NCI-H510A treated with DMSO at 0.1 percent for 48 hours (cell line): ENCODE measurements around the gene PHB1.
"Not testable (repeated sequence)": the region's sequence is repeated elsewhere in the genome, so short reads cannot be mapped to it uniquely, and the experiment has no call there.

ENCODE experiments used
- DNase-seq: peaks from one replicate; lab custom pipeline; 2025; lab: John Stamatoyannopoulos, UW

The PHB1 gene

GRCh38 chr17:49439673-49440571 is 25.2 kb upstream of the PHB1 start:
- DNase-seq: no peak

GRCh38 chr17:49439305-49439672 is 24.6 kb upstream of the PHB1 start:
- no peak for DNase-seq

GRCh38 chr17:49438436-49439278 is 24.0 kb upstream of the PHB1 start:
- no peak for DNase-seq

GRCh38 chr17:49437696-49438435 is 23.2 kb upstream of the PHB1 start:
- no peak for DNase-seq

- DNase-seq: no peak
Observed at GRCh38 chr17:49436174-49436573, 21.5 kb upstream of the PHB1 start.

GRCh38 chr17:49435671-49436029 is 21.0 kb upstream of the PHB1 start:
- no peak for DNase-seq

GRCh38 chr17:49434821-49435670 is 20.4 kb upstream of the PHB1 start:
- DNase-seq: no peak

GRCh38 chr17:49433000-49433694 is 18.5 kb upstream of the PHB1 start:
- DNase-seq: no peak

GRCh38 chr17:49431743-49432142 is 17.1 kb upstream of the PHB1 start:
- DNase-seq: no peak

- no peak for DNase-seq
Observed at GRCh38 chr17:49425004-49425286, 10.3 kb upstream of the PHB1 start.

GRCh38 chr17:49424276-49425003 is 9.8 kb upstream of the PHB1 start:
- DNase-seq: not testable (repeated sequence)

- DNase-seq: no peak
Observed at GRCh38 chr17:49422714-49423113, 8.0 kb upstream of the PHB1 start.

- not testable (repeated sequence) for DNase-seq
Observed at GRCh38 chr17:49419761-49420160, 5.1 kb upstream of the PHB1 start.

GRCh38 chr17:49418754-49419740 is 4.4 kb upstream of the PHB1 start:
- not testable (repeated sequence) for DNase-seq

- no peak for DNase-seq
Observed at GRCh38 chr17:49414271-49414621, 436 bp downstream of the PHB1 start.

- DNase-seq: no peak
Observed at GRCh38 chr17:49409066-49409465, 5.6 kb downstream of the PHB1 start.

- DNase-seq: peak; percentile 96
Observed at GRCh38 chr17:49407981-49408501, 6.6 kb downstream of the PHB1 start.

GRCh38 chr17:49407086-49407485 is 7.6 kb downstream of the PHB1 start:
- no peak for DNase-seq
